Measurements from ENCODE around the gene TP53AIP1. TPM values are rescaled to one million over a fixed set of nuclear protein-coding genes. Genes with fewer than 3 reads are reported as not detected.

TP53AIP1 gene
- total RNA-seq, 1 experiment from 2014 or later, result not detected

Other genes with a start within 250 kb of the TP53AIP1 start
- gene FLI1, start 248.8 kb downstream of the TP53AIP1 start, total RNA-seq (2014; rRNA removed; shearing (Covaris generic); ENCODE audit: low replicate concordance), result 2.6 and 9.4 TPM in 2 replicates
- gene KCNJ1, start 75.6 kb downstream of the TP53AIP1 start, total RNA-seq (2014; rRNA removed; shearing (Covaris generic); ENCODE audit: low replicate concordance), result not detected in 2 replicates
- not detected in 2 replicates for gene KCNJ5, start 51.5 kb downstream of the TP53AIP1 start, total RNA-seq (2014; rRNA removed; shearing (Covaris generic); ENCODE audit: low replicate concordance)
- not detected in 2 replicates for gene ARHGAP32, start 249.5 kb upstream of the TP53AIP1 start, total RNA-seq (2014; rRNA removed; shearing (Covaris generic); ENCODE audit: low replicate concordance)